Measurements from ENCODE around the gene STX1A.
"Not testable (repeated sequence)": the region's sequence is repeated elsewhere in the genome, so short reads cannot be mapped to it uniquely, and the experiment has no call there.

DNA sequence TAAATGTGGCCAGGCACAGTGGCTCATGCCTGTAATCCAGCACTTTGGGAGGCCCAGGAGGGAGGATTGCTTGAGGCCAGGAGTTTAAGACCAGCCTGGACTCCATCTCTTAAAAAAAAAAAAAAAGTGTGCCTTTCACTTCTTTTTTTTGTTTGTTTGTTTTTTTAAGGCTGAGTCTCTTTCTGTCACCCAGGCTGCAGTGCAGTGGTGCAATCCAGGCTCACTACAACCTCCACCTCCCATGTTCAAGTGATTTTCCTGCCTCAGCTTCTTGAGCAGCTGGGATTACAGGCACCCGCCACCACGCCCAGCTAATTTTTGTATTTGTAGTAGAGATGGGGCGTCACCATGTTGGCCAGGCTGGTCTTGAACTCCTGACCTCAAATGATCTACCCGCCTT lies 2.7 kb upstream of the STX1A start:
- TF ChIP-seq CC2D1A (CRISPR knock-in tag; IDR thresholded peaks at IDR 0.05); BRF2 (CRISPR knock-in tag; IDR thresholded peaks at IDR 0.05); ZNF281 (CRISPR knock-in tag; IDR thresholded peaks at IDR 0.05; ENCODE audit: borderline replicate concordance); HCFC1 (IDR thresholded peaks at IDR 0.05; ENCODE audit: low read depth, low read length); PBX2 (CRISPR knock-in tag; IDR thresholded peaks at IDR 0.05); ZNF326 (CRISPR knock-in tag; IDR thresholded peaks at IDR 0.05; ENCODE audit: borderline replicate concordance): not testable (repeated sequence)
- TF ChIP-seq, protein P1, sequence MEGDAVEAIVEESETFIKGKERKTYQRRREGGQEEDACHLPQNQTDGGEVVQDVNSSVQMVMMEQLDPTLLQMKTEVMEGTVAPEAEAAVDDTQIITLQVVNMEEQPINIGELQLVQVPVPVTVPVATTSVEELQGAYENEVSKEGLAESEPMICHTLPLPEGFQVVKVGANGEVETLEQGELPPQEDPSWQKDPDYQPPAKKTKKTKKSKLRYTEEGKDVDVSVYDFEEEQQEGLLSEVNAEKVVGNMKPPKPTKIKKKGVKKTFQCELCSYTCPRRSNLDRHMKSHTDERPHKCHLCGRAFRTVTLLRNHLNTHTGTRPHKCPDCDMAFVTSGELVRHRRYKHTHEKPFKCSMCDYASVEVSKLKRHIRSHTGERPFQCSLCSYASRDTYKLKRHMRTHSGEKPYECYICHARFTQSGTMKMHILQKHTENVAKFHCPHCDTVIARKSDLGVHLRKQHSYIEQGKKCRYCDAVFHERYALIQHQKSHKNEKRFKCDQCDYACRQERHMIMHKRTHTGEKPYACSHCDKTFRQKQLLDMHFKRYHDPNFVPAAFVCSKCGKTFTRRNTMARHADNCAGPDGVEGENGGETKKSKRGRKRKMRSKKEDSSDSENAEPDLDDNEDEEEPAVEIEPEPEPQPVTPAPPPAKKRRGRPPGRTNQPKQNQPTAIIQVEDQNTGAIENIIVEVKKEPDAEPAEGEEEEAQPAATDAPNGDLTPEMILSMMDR (CRISPR knock-in tag; IDR thresholded peaks at IDR 0.05), result not testable (repeated sequence)
